Activated CD4-positive, alpha-beta T cell treated with anti-CD3 and anti-CD28 coated beads, Interleukin-10, Interleukin-2, amounts not matched to agents 100 ng/mL and 50 ng/mL, durations not matched to agents 16 hours and 8 hours (primary cell): Measurements from ENCODE around the gene ATP7B.

Experiments
- DNase-seq: peaks from one replicate; pipeline ENCODE4 v3.0.0-alpha.2; 2020

The ATP7B gene

GRCh38 chr13:51942189-51942588 lies 69.1 kb downstream of the ATP7B start:
- DNase-seq: no peak

- no peak for DNase-seq
These were observed 72.8 kb downstream of the ATP7B start for GRCh38 chr13:51938454-51938853.

GRCh38 chr13:51937320-51938290 lies 73.6 kb downstream of the ATP7B start:
- DNase-seq: no peak

- no peak for DNase-seq
These were observed 75.7 kb downstream of the ATP7B start for GRCh38 chr13:51935326-51936171.

GRCh38 chr13:51934461-51935087 lies 76.7 kb downstream of the ATP7B start:
- DNase-seq: no peak

GRCh38 chr13:51933466-51934058 lies 77.7 kb downstream of the ATP7B start:
- no peak for DNase-seq

- no peak for DNase-seq
These were observed 79.0 kb downstream of the ATP7B start for GRCh38 chr13:51932231-51932630.

GRCh38 chr13:51931606-51932005 lies 79.6 kb downstream of the ATP7B start:
- no peak for DNase-seq

GRCh38 chr13:51929699-51930098 lies 81.6 kb downstream of the ATP7B start:
- no peak for DNase-seq

- DNase-seq: no peak
These were observed 83.0 kb downstream of the ATP7B start for GRCh38 chr13:51928231-51928630.

GRCh38 chr13:51927129-51927528 lies 84.1 kb downstream of the ATP7B start:
- DNase-seq: no peak

- no peak for DNase-seq
These were observed 84.7 kb downstream of the ATP7B start for GRCh38 chr13:51926528-51926885.

GRCh38 chr13:51925865-51926527 lies 85.3 kb downstream of the ATP7B start:
- no peak for DNase-seq

GRCh38 chr13:51924756-51925544 lies 86.3 kb downstream of the ATP7B start:
- no peak for DNase-seq

- DNase-seq: peak; percentile 54
These were observed 87.2 kb downstream of the ATP7B start for GRCh38 chr13:51923983-51924539.

- DNase-seq: no peak
These were observed 88.3 kb downstream of the ATP7B start for GRCh38 chr13:51922771-51923480.

- DNase-seq: peak; percentile 28
These were observed 89.2 kb downstream of the ATP7B start for GRCh38 chr13:51921790-51922740.

GRCh38 chr13:51920786-51921185 lies 90.5 kb downstream of the ATP7B start:
- no peak for DNase-seq

GRCh38 chr13:51920267-51920666 lies 91.0 kb downstream of the ATP7B start:
- DNase-seq: no peak
